Fibroblast of skin of left quadriceps (primary cell): ENCODE data around the gene JAKMIP3.

Source experiments
- DNase-seq, 2 experiments: peaks; one replicate each; pipeline ENCODE4 v3.0.0-alpha.2; 2013; ENCODE audit warnings: low read depth in 2 of 2

JAKMIP3 gene

DNA sequence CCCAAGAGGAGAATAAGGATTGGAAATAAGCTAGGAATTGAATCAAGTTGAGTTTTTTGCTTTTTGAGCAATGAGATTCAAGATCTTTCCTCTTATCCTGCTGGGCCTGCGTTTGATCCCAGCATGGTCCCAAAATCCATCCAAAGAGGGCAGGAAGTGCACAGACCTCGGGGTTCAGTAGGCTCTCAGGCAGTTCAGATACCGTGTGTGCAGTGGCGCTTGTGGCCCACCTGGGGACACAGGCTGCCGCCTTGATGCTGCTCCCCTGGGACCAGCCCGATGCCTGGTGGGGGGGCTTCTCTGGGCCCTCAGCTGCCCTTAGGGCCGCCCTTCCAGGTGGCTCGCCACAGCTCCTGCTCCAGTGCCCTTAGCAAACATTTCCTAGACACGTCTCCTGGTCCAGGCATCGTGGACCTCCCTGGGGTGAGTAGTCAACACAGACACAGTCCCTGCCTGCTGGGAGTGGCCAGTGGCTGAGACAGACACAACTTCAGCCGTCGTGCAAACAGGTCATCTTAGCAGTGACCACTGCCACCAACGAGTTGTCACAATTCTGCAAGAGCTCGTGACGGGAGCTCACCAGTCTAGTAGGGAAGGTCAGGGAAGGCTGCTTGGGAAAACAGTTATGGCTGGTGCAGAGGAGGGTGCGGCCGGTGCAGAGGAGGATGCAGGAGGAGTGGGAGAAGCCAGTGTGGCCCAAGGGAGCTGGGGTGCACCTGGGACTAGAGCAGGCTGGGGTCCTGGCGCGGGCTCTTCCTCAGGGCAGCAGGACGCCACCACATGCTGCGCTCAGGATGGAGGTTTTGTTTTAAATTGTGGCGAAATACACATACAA is 21.7 kb upstream of the JAKMIP3 start:
- no peak for DNase-seq

DNA sequence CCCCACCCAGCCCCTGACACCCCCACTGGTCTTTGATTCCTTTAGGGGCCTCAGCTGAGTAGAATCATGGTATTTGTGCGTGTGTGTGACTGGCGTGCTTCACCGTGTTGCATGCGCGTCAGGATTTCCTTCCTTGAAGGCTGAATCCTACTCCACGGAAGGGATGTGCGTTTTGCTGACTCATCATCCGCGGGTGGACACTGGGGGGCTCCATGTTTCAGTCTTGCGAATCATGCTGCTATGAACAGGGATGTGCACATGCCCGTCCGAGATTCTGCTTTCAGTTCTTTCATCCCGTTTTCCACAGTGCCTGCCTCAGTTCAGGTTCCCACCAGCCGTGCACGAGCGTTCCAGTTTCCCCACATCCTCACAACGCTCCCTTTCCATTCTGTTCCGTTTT is 20.9 kb upstream of the JAKMIP3 start:
- DNase-seq: no peak

DNA sequence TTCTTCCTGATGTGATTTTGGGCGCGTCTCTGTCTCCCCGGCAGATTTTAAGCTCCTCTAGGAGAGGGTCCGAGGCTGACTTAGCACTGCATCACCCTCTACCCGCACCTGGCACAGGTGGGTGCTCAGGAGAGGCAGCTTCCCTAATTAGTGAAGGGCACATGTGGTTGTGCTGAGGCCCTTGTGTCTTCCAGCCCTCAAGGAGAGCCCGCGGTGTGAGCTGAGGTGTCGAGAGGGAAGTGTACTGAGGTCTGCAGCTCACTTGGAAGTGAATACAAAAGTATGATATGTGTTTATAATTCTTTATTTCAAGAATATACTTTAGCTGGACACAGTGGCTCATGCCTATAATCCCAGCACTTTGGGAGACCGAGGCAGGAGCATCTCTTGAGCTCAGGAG is 20.4 kb upstream of the JAKMIP3 start:
- no peak for DNase-seq

DNA sequence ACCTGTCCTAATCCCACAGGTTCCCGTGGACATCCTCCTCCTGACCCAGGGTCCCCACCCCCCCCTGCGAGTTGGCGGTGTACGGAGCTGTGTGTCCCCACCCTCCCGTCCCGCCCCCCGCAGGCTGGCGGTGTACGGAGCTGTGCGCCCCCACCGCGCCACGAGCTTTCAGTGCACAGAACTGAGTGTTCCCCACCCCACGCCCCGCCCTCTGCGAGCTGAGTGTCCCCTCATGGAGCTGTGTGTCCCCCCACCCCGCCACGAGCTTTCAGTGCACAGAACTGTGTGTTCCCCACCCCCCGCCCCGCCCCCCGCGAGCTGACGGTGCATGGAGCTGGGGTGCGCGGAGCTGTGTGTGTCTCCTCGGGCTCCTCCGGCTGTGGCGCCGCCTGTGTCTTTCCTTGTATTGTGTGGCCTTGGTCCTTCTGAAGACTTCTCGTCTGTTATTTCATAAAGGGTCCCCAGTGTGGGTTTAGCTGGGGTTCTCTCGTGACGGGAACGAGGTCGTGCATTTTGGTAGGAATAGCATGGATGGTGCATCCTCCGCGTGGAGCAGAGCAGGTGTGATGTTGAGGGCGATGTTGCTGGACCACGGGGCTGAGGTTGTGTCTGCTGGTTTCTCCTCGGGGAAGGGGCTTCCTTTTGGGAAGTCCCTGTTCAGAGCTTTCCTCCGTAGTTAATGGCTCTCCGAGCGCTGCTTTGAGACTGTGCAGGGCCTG is 18.0 kb upstream of the JAKMIP3 start:
- no peak for DNase-seq

DNA sequence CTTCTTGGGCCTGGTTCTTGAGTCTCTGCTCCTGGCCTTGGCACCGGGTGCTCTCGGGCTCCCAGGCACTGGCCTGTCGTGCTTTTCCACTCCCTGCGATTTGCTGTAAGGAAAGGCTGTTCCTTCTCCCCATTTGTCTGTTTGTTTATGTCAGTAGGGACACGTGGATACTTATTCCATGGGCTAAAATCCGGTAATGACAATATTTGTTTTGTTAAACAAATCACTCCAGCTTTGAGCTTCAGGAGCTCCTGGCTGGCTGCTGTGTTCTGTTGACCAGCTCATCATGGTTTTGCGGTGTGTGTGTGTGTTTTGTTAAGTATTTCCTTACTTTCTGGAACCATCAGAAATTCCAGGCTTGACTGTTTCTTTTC is 17.5 kb upstream of the JAKMIP3 start:
- no peak for DNase-seq

DNA sequence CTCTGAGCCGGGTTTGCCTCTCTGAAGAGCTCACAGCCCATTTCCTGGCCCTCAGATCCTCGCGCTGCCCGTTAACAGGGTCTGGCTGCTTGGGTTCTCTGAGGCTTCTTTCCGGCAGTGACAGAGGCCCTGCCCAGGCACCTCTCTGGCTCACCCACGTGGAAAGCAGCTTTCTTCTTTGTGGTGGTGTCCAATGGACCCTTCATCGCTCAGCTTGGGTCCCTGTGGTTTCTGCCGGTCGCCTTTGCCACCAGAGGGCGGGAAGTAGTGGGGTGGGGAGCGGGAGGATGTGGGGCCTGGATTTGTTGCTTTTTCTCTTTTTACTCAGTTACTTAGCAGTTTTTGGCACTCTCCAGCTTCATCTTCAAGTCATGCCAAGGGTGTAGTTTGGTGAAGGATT is 15.6 kb upstream of the JAKMIP3 start:
- no peak for DNase-seq

DNA sequence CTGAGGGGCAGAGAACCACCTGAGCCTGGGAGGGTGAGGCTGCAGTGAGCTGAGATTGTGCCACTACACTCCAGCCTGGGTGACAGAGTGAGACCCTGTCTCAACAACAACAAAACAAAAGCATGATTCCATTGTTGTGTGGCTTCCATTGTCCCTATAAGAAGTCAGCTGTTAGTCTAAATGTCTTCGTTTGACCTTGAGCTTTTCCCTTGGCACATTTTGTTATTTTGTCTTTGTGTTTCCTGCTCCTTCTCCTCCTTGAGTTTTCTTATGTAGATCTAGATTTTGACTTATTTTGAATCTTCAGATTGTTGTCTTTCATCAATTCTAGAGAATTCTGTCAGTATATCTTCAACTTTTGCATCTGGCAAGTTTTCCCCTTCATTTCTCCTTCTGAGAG is 13.6 kb upstream of the JAKMIP3 start:
- DNase-seq: no peak

DNA sequence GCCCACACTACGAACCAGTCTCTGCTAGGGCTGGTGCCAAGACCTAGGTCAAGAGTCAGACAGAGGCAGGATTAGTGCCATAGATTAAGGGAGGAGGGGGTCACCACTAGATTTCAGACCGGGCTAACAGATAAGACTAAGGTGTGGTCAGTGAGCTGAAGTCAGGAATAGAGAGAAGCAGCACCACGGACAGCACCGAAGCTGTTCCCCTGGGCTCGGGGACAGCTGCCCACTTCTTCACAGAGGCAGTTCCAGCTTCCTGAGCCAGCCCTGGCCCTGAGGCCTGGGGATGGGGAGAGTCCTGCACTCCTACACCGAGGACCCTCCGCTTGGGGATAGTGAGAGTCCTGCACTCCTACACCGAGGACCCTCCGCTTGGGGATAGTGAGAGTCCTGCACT is 11.2 kb upstream of the JAKMIP3 start:
- no peak for DNase-seq

DNA sequence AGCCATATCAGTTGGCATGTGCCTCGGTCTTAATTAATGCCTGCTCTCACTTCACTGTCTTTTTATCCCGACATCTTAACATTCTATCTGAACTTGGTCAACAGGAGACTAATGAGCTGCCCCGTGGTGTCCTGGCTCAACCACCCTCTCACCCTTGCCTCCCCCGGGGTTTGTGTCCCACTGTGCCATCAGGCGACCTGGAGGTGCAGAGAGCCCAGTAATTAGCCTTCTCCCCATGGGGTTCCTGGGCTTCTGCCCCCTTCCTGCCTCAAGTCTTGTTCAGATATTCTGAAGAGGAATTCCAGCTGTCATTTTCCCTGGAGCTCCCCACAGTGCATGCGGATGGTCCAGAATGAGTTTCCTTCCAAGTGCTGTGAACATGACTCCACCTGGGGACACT is 10.1 kb upstream of the JAKMIP3 start:
- DNase-seq: no peak

DNA sequence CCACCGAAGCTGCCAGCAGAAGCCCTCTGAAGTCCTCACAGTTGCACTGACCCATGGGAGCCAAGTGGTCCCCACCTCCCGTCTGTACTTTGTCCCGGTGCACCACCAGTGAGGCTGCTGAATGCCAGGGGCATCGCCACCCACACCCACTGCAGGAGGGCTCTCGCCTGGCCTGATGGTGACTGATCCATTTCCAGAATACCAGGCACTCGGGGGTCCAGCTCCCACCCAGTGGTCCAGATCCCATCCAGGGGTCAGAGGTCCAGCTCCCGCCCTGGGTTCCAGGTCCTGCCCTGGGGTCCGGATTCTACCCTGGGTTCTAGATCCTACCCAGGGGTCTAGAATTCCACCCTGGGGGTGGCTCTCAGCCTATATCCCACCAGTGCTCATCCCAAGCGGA is 9.1 kb upstream of the JAKMIP3 start:
- DNase-seq: no peak

DNA sequence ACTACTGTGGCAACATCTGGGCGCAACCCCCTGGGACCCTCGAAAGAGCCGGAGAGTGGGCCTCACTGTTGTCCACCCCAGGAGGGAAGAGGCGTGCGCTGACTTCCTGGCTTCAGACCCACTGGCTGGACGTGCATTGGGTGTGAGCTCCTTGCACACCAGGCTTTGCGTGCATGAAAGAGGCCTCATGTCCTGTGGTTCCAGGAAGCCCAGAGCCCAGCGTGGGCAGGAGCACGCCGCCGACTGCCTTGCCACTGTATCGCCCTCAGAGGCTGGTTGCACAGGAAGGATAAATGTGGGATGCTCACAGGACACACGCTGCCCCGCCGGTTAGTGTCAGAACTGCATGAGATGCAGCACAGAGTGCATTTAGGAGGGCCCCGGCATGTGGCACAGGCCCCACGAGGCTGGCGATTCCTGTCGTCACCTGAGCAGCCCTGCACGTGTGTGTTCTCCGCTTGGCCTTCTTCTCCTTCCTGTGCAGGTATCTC is 8.5 kb upstream of the JAKMIP3 start:
- no peak for DNase-seq

DNA sequence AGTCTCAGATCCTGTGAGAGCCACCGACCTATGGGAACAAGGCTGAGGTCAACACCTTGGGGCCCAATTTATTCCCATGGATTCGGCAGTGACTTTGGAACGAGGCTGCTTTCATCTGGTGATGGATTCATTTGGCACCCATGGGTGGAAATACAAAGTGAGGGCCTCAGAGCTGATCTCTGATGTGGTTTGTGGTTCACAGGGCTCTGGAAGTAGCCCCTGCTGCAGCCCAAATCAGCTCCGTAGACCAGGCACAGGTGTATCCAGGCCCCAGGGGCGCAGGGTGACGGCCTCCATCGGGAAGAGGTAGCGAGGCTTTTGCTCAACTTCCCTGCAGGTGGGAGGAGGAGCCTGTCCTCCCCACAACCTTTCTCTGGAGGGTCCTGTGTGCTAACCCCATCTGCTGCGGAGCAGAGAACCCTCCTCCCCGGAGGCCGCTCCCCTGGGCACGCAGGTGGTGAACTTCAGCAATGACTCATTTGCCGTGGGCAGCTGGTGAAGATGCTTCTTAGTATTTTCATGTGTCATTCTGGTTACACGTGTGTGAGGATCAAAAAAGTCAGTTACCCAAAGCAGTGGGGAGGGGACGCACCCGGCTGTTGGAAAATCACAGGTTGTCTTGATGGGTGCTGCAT is 7.5 kb upstream of the JAKMIP3 start:
- DNase-seq: no peak

DNA sequence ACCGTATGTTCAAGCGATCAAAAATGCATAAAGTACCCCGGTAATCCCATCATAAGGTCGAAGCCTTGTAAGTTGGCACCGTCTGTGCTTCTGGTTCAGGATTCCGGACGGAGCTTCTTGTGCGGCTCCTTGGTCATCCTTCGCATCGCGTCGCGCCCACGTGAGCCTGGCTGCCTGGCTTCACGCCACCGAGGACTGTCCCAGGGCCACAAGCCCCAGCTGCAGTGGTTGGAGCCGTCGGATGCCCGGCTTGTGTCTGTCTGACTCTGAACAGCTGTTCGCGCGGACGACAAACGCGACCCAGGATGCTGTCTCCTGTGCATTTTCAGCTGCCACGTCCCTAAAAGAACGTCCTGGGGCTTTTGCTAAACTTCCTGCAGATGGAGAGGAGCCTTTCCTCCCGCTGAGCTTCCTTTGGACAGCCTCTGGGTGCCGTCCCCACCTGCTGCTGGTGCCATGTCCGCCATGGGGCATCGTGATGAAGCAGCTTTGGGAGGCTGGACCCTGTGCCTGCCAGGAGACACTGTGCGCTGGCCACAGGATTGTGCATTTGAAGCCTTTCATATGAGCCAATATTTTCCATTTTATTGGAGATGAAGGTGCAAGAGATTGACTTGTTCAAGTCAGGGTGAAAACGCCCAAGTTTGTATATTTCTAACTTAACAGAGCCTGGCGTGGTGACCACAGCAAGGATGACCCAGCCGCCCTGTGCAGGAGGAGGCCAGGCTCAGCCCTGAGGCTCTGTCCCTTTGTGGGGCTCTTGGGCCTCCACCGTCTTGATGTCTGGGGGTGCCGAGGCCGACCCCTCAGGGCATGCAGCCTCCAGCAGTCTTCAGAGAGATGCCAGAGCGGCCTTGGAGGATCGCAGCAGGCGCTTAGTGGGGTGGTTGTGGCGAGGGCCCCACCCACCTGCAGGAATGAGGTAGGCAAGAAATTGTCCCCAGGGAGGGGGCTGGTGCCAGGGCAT is 6.7 kb upstream of the JAKMIP3 start:
- no peak for DNase-seq

DNA sequence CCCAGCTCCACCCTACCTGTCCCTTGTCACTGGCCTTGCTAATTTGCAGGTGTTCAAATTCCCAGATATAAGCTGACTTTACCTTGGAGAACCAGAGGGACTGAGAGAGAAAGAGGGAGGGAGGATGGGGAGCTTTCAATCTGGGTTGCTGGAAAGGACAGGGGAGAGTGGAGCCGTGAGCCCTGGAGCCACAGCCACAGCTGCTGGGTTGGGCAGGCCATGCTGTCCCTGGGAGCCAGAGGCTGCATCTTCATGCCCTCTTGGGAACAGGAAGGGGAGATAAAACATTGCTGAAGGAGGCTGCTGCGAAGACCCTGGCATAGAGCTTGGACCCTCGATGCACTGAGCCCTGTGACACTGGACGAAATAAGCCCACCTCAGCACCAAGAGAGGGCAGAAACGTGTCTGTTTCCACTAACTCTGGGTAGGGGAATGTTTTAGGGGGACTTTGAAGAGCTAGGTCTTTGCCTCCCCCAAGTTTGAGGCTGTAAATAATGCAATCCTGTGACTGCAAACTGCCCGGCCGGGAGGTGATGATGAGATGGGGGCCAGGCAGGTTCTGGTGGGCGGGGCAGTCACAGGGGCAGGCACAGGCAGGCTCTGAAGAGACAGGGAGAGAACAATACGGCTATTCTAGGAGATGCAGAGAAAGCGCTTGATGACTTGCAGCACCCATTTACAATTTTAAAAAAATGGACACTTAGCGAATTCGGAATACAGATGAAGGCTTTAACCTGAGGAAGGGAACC is 5.8 kb upstream of the JAKMIP3 start:
- DNase-seq: no peak

DNA sequence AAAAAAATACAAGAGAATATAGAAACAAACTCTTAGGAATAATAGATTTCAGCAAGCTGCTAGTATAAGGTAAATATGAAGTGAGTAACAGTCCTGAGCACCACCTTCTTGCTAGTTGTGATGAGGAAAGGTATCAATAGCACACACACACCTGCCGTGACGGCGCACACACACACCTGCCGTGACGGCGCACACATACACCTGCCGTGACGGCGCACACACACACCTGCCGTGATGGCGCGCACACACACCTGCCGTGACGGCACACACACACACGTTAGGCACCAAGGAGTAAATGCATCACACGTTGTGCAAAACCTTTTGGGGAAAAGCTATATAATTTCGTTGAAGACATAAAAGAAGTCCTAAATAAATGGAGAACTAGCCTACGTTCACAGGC is 4.7 kb upstream of the JAKMIP3 start:
- no peak for DNase-seq

DNA sequence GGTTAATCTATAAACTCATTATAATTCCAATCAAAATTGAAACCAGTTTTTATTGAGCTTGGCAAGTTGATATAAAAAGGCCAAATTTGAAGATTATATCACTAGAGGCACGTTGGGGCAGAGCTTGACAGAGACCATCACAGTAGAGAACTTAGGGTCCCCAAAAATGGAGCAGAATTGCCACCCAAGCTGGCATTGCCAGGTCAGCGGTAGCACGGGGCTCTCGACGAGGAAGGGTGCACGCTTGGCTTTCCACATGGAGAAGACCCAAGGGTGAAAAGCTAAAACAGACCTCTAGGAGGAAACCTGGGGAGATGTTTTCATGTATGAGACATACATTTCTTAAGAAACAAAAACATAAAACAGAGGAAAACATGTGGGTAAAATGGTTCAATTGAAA is 4.3 kb upstream of the JAKMIP3 start:
- no peak for DNase-seq

DNA sequence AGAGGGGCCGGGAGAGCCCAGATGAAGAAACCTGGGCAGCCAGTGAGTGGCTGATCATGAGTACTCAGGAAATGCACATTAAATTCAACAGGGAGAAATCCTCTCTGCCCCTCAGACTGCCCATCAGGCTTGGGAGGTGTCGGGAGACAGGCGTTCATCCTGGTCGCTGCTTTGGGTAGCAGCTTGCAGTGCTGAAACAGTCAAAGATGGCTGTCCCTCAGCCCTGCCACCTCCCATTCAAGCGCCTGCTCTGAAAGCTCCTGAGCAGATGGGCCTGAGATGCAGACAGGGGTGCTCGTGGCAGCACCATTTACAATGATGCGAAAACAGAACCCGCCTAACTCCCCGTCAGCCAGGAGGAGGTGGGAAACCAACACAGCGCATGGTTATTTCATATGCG is 3.6 kb upstream of the JAKMIP3 start:
- no peak for DNase-seq

DNA sequence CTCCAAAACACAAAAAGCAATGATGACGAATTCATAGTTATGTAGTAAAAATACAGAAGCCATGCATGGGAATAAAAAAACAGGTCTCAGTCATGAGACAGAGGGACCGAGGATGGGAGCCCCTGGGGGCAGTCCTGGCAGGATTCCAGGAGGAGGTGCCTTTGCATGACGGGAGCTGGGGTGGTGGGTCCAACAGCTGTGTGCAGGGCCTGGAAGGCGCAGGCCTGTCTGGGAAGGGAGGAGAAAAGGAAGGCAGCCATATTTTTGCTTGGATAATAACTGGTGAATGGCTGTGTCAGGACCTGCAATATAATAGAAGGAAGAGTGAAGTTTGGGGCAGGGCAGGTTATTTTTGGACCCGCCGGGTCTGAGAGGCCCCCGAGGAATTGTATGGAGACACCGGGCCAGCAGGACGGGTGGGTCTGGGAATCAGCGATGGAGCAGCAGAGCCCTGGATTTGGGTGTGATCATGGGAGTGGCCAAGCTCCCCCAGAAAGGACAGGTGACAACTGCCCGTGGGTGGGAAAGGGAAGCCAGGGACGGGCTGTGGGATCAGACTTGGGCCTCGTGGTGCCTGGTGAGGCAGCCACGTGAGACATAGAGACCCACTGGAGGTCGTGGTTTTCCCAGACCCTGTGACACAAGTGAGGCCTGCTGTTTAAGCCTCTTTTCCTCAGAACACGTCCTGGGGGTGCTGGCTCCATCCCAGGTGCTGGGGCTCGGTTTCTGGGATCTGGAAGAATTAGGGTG is 2.9 kb upstream of the JAKMIP3 start:
- DNase-seq: no peak

DNA sequence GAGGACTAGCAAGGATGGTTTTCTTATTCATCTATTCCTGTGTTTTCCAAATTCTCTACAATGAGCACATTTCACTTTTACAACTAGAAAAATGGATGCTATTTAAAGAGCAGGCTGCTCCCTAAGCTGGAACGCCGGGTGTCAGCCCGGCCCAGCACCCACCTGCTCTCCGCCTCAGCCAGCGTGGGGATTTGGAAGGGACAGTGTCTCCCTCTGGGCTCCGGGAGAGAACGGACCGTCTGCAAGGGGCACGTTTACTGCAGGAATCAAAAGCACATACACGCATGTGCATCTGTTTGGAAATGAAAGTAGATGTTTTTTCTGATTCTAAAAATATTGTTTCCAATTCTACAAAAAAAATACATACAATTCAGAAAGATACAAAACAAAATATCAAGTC is 2.3 kb upstream of the JAKMIP3 start:
- DNase-seq: no peak

DNA sequence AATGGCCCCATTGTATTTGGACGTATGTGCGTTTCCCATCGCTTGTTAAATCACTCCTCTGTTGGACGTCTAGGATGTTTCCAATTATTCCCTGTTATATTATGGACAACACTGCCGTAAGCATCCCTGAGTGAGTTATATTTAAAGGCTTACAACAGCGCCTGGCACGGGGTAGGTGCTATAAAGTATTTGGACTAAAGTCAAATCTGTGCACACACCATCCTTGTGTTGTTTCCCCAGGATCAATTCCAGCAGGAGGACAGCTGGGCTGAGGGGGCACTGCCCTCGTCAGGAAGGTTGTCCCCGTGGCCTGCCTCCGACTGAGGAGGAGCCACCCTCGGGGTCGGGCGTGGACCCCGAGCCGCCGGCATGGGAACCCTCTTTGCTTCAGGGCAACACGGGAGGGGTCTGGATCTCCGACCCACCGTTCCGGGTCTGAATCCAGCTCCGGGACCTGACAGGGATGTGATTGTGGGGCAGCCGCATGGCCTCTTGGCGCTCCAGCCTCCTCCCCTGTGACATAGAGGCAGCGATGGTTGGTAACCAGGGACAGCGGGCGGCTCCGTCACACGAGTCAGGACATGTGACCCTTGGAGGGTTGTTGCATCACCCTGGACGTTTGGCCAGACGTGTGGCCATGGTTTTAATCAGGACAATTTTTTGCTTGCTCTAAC is 1.5 kb upstream of the JAKMIP3 start:
- DNase-seq: no peak
